Caki2 (cell line): ENCODE data around the gene IFIT1B. TPM values are rescaled to one million over a fixed set of nuclear protein-coding genes. Genes with fewer than 3 reads are reported as not detected.
"Not testable (repeated sequence)": the region's sequence is repeated elsewhere in the genome, so short reads cannot be mapped to it uniquely, and the experiment has no call there.

Source experiments
- DNase-seq: peaks from one replicate; pipeline ENCODE4 v3.0.0-alpha.2; 2015; ENCODE audit warnings: low read depth
- in situ Hi-C: cut with HindIII; loops from 2 replicates; pipeline ENCODE4 v1.10.0; 2016; ENCODE audit warnings: low sequenced_read_pairs, low pct_unique_long_range_greater_than_20kb, mixed read lengths
- total RNA-seq: library from RNA; depleted of rRNA; stranded (reverse); fragments of >200 nt; shearing (Covaris generic); gene quantifications from 2 replicates; pipeline ENCODE4 v1.2.3, GENCODE V29; 2014; ENCODE audit warnings: low replicate concordance

The IFIT1B gene
- total RNA-seq, 1 experiment from 2014 or later, result not detected

DNA sequence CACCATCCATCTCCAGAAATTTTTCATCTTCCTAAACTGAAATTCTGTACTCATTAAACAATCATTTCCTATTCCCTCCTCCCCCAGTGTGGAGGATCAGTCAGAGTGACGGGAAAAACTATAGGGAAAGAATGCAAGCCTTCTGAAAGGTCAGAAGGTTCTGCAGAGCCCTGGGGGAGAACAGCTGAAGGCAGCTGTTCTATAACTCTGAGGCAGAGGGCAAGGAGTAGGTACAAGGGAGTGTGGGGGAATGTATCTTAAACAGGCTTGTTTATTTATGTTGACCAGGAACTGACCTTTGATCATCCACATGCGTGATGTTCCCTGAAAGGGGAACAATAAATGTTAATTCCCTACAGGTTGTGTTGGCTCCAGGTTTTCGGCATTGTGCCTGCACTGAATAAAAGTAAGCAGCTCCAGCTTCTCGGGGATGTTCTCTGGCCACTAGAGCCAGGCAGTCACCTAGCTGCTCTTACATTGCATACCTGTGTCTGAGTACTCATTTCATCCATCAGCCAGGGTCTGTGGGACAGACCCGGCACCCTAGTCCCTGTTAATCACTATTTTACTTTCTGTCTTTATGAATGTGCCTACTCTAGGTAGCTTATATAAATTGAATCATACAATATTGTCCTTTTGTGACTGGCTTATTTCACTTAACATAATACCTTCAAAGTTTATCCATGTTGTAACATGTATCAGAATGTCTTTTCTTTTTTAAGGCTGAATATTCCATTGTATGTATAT is 20.3 kb downstream of the IFIT1B start:
- in situ Hi-C loops, result no loop called here
- DNase-seq, result no peak

DNA sequence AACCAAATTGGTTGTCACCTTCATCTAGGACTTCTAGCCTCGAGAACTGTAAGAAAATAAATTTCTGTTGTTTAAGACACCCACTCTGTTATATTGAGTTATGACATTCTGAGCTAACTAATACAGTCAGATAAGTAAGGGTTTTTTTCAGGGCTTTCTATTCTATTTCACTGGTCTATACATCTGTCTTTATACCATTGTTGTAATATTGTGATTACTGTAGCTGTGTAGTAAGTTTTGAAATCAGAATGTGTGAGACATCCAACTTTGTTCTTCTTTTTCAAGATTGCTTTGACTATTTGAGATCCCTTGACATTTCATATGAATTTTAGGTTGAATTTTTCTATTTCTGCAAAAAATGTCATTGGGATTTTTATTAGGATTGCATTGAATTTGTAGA is 22.1 kb downstream of the IFIT1B start:
- no peak for DNase-seq
- in situ Hi-C loops, result no loop called here

- in situ Hi-C loops, result no loop called here
- no peak for DNase-seq
These were observed 25.2 kb downstream of the IFIT1B start for GRCh38 chr10:89403043-89403442.

- peak; percentile 44 for DNase-seq
- in situ Hi-C loops, result no loop called here
These were observed 26.5 kb downstream of the IFIT1B start for GRCh38 chr10:89404104-89405047.

DNA sequence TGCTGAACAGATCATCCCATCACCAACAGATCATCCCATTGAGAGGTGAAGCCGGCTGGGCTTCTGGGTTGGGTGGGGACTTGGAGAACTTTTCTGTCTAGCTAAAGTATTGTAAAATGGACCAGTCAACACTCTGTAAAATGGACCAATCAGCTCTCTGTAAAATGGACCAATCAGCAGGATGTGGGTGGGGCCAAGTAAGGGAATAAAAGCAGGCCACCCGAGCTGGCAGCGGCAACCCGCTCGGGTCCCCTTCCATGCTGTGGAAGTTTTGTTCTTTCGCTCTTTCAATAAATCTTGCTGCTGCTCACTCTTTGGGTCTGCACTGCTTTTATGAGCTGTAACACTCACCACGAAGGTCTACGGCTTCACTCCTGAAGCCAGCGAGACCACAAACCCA is 28.3 kb downstream of the IFIT1B start:
- DNase-seq, in situ Hi-C loops: not testable (repeated sequence)

GRCh38 chr10:89407792-89408191 is 29.9 kb downstream of the IFIT1B start:
- in situ Hi-C loops, DNase-seq: not testable (repeated sequence)

- not testable (repeated sequence) for DNase-seq
These were observed 31.4 kb downstream of the IFIT1B start for GRCh38 chr10:89409282-89409681.

GRCh38 chr10:89410551-89410950 is 32.7 kb downstream of the IFIT1B start:
- in situ Hi-C loops, result not testable (repeated sequence)

More at GRCh38 chr10:89409282-89409681, 31.4 kb downstream of the IFIT1B start:
- in situ Hi-C loops, result not testable (repeated sequence)

GRCh38 chr10:89411135-89411534 is 33.3 kb downstream of the IFIT1B start:
- DNase-seq, in situ Hi-C loops: not testable (repeated sequence)

More at GRCh38 chr10:89410551-89410950, 32.7 kb downstream of the IFIT1B start:
- DNase-seq, result not testable (repeated sequence)

- in situ Hi-C loops, result not testable (repeated sequence)
These were observed 34.4 kb downstream of the IFIT1B start for GRCh38 chr10:89412276-89412675.

GRCh38 chr10:89413398-89413912 is 35.6 kb downstream of the IFIT1B start:
- in situ Hi-C loops, result no loop called here

More at GRCh38 chr10:89412276-89412675, 34.4 kb downstream of the IFIT1B start:
- DNase-seq, result not testable (repeated sequence)

GRCh38 chr10:89414146-89414878 is 36.5 kb downstream of the IFIT1B start, which contains the start of gene IFIT5:
Gene IFIT5 (plus strand): TSS chr10:89414568. CDS start chr10:89414799, 231 bp downstream.
- in situ Hi-C loops, result no loop called here

More at GRCh38 chr10:89413398-89413912, 35.6 kb downstream of the IFIT1B start:
- no peak for DNase-seq

GRCh38 chr10:89414879-89415821 is 37.3 kb downstream of the IFIT1B start:
- peak; percentile 77 for DNase-seq
- in situ Hi-C loops, result no loop called here

More at GRCh38 chr10:89414146-89414878, 36.5 kb downstream of the IFIT1B start, which contains the start of gene IFIT5:
- DNase-seq, result peak; percentile 85

DNA sequence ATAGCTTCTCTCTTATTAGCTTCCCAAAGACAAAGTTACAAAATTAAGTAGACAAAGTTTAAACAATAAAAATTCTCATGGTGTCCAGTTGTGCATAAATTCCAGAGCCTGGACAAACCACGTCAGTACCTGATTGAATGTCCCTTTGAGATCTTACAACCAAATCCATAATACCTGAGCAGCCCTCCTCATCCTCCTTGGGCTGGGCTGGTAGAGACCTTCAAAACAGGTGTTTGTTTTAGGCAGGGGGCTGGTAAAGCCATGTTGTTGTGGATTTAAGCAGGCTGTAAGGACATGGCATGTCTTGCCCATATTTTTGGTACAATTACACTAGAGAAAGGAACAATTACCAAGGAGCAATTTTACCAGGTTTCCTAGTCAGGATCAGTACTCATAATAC is 38.6 kb downstream of the IFIT1B start:
- in situ Hi-C loops, result no loop called here

GRCh38 chr10:89419548-89419947 is 41.7 kb downstream of the IFIT1B start:
- no peak for DNase-seq
- in situ Hi-C loops, result no loop called here

More for the DNA sequence above, 38.6 kb downstream of the IFIT1B start:
- DNase-seq, result no peak

DNA sequence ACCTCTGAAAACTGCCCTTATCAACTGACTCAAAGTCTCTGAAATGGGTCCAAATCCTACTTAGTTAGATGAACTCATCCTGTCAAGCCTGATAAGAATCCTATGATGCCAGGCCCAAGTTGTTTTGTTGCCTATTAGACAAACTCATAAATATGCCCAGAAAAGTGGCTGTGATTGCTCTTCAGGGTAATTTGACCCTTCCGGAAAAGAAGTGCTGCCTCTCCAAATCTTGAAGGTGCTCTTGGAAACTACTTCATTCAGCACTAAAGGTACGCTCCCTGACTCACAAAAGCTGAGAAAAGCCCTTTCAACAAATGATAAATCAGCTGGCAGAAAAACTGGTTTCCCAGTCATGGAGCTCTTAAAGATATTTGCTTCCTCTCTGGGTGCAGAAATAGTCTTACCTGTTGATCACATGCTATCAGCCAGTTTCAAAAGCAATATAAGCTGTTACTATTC is 43.2 kb downstream of the IFIT1B start:
- no peak for DNase-seq
- in situ Hi-C loops, result no loop called here

GRCh38 chr10:89425000-89425399 is 47.1 kb downstream of the IFIT1B start:
- DNase-seq, result no peak
- in situ Hi-C loops, result no loop called here
